Activated CD4-positive, alpha-beta memory T cell treated with anti-CD3 and anti-CD28 coated beads, Interleukin-2, amount 10 ng/mL, durations not matched to agents 7 days and 5 days (primary cell): Measurements from ENCODE around the gene CENPP. TPM values are rescaled to one million over a fixed set of nuclear protein-coding genes. Genes with fewer than 3 reads are reported as not detected.
A peak's percentile ranks its signal among the peaks of the same experiment; 100 is the strongest.
"Not testable (repeated sequence)": the region's sequence is repeated elsewhere in the genome, so short reads cannot be mapped to it uniquely, and the experiment has no call there.

ENCODE experiments used
- CTCF ChIA-PET: fragments of 350-600 bp; sonication (Branson Sonifier 250); formaldehyde crosslinking; loops from one replicate; lab custom pipeline; 2021; ENCODE audit warnings: antibody characterized with exemption, inconsistent platforms; lab: Charles Lee
- POLR2A ChIA-PET: fragments of 350-600 bp; sonication (Branson Sonifier 250); formaldehyde crosslinking; loops from one replicate; lab custom pipeline; 2021; ENCODE audit warnings: antibody characterized with exemption; lab: Charles Lee
- DNase-seq: peaks from one replicate; pipeline ENCODE4 v3.0.0-alpha.2; 2020
- H3K27ac Mint-ChIP-seq: one replicate; pipeline ENCODE4 v1.8.0; 2021; ENCODE audit warnings: mild to moderate bottlenecking, mixed read lengths
- H3K27me3 Mint-ChIP-seq: one replicate; pipeline ENCODE4 v1.8.0; 2021; ENCODE audit warnings: mixed read lengths
- H3K36me3 Mint-ChIP-seq: one replicate; pipeline ENCODE4 v1.8.0; 2021; ENCODE audit warnings: low read depth, mixed read lengths
- H3K4me1 Mint-ChIP-seq: one replicate; pipeline ENCODE4 v1.8.0; 2021; ENCODE audit warnings: mixed read lengths
- H3K4me3 Mint-ChIP-seq: one replicate; pipeline ENCODE4 v1.8.0; 2021; ENCODE audit warnings: mild to moderate bottlenecking, mixed read lengths
- H3K9me3 Mint-ChIP-seq: one replicate; pipeline ENCODE4 v1.8.0; 2021; ENCODE audit warnings: mixed read lengths
- total RNA-seq, 2 experiments: library from RNA; stranded (reverse); gene quantifications; one replicate each; pipeline ENCODE4 v1.2.3, GENCODE V29; 2021

Gene CENPP
- total RNA-seq, 2 experiments from 2014 or later = 18.8 to 22.0 TPM

DNA sequence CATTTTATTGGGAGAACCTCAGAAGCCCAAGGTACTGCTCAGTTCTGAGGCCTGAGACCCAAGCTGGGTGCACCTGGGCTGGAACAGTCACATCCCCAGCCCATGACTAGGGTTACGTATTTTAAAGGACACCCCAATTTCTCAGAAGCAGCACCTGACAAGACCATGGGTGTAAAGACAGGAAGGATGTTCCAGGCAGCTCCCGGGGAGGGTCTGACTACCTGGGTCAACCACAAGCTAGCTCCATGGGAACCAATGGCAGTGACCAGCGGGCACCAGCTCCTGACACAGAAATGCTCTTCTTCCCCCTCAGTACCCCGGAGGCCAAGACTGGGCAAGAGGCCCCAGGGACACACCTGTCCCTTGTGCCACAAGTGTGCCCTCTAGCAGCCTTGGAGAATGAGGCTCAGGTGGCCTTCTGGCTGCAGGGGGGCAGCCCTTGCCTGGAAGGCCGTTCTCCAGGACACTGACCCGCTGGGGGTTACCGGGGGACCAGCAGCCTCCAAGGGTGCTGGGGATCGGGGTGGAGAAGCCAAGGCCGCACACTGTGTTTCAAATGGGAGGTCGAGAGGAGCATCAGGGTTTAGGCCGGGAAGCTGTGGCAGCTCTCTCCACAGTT, 291.6 kb downstream of the CENPP start:
- no peaks in the 10 kb centered on the region for H3K4me1 Mint-ChIP-seq
- peak overlapping the region; percentile 49 for H3K27ac Mint-ChIP-seq
- POLR2A ChIA-PET = no interaction called here
- CTCF ChIA-PET = interaction anchor here (0.6 kb wide), 1 partner anchor 86 kb away, joined by 3 read pairs; no protein-coding TSS in a partner anchor
- no peaks in the 10 kb centered on the region for H3K27me3 Mint-ChIP-seq
- no peak for DNase-seq
- no peaks in the 10 kb centered on the region for H3K9me3 Mint-ChIP-seq
- peaks cover 41% of the 10 kb centered on the region for H3K36me3 Mint-ChIP-seq
- no peak overlapping the region for H3K4me3 Mint-ChIP-seq

DNA sequence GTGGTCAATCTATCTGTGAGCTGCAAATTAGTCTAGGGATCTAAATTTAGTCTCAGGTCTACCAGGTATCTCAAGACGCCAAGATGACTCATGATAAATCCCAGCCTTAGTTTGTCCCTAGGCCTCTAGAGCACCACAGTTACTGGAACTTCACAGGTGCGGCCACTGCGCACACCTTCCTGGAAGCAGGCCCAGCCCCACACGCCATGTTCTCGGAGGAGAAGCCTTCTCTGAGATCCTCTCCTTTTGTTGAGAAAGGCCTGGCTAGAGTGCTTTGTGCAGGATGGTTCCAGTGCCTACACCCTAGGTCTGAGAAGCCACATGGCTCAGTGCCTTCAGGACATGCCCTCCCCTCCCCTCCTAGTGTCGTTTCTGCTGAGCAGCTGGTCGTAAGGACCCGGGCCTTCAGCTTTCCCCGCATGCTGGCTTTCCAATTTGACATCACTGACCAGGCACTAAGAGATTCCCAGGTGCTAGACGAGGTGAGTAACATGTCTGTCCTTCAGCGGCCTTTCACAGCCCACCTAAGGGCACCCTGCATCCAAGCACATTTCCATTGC, 292.3 kb downstream of the CENPP start:
- Mint-ChIP-seq H3K27me3 (no peaks in the 10 kb centered on the region), H3K9me3 (no peaks in the 10 kb centered on the region)
- no peak for DNase-seq

DNA sequence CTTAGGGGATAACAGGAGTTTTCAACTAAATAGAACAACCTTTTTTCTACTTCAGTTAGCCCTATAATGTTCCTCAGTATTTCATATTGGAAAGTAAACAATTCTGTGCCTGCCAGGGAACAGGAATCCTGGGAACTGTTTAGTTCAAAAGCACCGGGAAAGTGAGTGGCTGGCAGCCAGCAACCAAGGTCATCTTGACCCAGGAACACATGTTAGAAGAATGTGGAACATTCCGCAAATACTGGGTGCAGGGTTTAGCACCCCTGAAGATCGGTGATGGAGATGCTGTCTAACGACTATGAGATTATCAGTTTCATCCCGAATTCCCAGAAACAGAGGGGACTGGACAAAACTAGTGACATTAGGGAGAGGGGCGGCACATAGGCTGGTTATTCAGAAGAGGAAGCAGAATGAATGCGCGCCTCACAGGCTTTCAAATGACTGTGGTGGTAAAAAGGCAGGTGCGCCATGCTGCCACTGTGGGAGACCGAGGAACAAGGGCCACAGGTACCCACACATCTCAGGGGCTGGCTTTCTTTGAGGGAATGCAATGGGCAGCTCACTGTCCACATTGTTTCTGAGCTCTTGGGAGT, 293.0 kb downstream of the CENPP start:
- no peaks in the 10 kb centered on the region for H3K9me3 Mint-ChIP-seq
- peaks cover 43% of the 10 kb centered on the region for H3K36me3 Mint-ChIP-seq
- H3K27ac Mint-ChIP-seq = no peak overlapping the region
- POLR2A ChIA-PET = no interaction called here
- DNase-seq = no peak
- CTCF ChIA-PET = no interaction called here
- H3K4me1 Mint-ChIP-seq = no peaks in the 10 kb centered on the region
- no peaks in the 10 kb centered on the region for H3K27me3 Mint-ChIP-seq
- H3K4me3 Mint-ChIP-seq = no peak overlapping the region

More for the DNA sequence above, 292.3 kb downstream of the CENPP start:
- no peak overlapping the region for H3K27ac Mint-ChIP-seq
- peaks cover 39% of the 10 kb centered on the region for H3K36me3 Mint-ChIP-seq
- H3K4me3 Mint-ChIP-seq = no peak overlapping the region
- H3K4me1 Mint-ChIP-seq = no peaks in the 10 kb centered on the region
- POLR2A ChIA-PET = no interaction called here
- CTCF ChIA-PET = no interaction called here

DNA sequence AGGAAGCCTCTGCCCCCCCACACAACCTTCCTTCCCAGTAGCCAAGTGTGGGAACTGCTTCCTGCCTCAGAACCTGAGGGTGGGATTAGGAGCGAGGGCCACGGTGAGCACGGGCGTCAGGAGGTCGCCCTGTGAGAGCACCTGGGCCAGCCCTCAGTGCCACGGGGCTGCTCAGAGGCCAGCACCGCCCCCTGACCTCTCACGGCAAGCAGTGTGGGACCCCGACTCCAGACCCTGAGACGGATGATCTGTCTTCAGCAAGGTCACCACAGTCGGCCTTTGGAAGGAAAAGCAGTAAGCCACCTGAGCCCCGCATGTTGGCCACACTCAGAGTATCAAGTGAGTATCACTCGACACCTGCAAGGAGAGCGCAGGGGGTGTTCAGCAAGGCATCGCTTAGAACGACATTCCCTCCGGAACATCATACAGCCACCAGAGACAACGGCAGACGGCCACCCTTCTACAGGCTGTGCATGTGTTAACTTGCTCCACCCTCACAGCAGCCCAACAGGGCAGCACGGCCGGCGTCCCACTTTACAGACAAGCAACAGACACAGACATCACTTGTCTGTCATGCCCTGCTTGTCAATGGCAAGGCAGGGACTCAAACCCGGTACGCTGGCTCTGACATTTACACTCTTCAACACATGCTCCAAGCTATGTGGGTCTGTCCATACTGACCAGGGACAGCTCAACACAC, 294.0 kb downstream of the CENPP start:
- ChIA-PET CTCF (interaction anchor here (0.9 kb wide), 1 partner anchor 479 kb away, joined by 4 read pairs; no protein-coding TSS in a partner anchor), POLR2A (no interaction called here)
- no peak for DNase-seq
- Mint-ChIP-seq H3K4me1 (no peaks in the 10 kb centered on the region), H3K9me3 (no peaks in the 10 kb centered on the region), H3K36me3 (peaks cover 45% of the 10 kb centered on the region), H3K27me3 (no peaks in the 10 kb centered on the region), H3K27ac (no peak overlapping the region), H3K4me3 (no peak overlapping the region)

DNA sequence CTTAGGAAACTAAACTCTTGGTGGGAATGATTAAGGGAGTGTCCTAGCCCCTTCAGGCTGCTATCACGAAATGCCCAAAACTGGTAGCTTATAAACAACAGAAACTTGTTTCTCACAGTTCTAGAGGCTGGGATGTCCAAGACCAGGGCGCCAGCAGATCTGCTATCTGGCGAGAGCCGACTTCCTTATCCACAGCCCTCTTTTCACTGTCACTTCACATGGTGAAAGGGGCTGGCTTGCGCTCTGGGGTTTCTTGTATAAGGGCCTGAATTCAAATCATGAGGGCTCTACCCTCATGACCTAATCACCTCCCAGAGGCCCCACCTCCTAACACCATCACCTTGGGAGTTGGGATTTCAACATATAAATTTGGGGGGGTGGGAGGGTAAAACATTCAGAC, 295.1 kb downstream of the CENPP start:
- Mint-ChIP-seq H3K27ac (no peak overlapping the region), H3K36me3 (peaks cover 35% of the 10 kb centered on the region), H3K4me1 (no peaks in the 10 kb centered on the region), H3K4me3 (no peak overlapping the region), H3K9me3 (no peaks in the 10 kb centered on the region), H3K27me3 (no peaks in the 10 kb centered on the region)
- no peak for DNase-seq
- CTCF ChIA-PET = interaction anchor here (0.9 to 1.2 kb wide), 2 partner anchors 480 to 482 kb away, joined by 3 to 4 read pairs; no protein-coding TSS in a partner anchor
- POLR2A ChIA-PET = no interaction called here

DNA sequence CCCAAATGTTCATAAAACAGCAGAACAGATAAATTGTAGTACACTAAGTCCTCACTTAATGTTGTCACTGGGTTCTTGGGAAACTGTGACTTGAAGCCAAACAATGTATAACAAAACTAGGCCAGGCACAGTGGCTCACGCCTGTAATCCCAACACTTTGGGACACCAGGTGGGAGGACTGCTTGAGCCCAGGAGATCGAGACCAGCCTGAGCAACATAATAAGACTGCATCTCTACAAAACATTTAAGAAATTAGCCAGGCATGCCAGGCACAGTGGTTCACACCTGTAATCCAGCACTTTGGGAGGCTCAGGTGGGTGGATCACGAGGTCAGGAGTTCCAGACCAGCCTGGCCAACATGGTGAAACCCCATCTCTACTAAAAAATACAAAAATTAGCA, 298.2 kb downstream of the CENPP start:
- H3K36me3 Mint-ChIP-seq = peaks cover 44% of the 10 kb centered on the region
- CTCF ChIA-PET, DNase-seq, H3K4me3 Mint-ChIP-seq, H3K27me3 Mint-ChIP-seq, POLR2A ChIA-PET, H3K4me1 Mint-ChIP-seq, H3K9me3 Mint-ChIP-seq, H3K27ac Mint-ChIP-seq: not testable (repeated sequence)

DNA sequence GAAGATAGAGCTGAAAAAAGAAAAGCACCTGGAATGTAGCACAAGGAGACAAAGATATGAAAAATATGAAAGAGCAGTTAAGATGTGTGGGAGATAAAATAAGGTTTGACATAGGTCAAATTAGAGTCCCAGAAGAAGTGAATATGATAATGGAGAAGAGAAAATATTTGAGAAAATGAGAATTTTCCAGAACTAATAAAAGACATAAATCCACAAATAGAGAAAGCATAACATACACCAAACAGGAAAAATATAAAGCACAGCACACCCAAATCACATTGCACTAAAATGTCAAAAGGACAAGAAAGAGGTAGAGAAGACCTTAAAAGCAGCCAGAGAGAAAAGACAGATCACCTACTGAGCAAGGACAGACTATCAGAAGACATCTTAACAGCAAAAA, 300.7 kb downstream of the CENPP start:
- Mint-ChIP-seq H3K4me1 (peaks cover under 1% of the 10 kb centered on the region), H3K27me3 (no peaks in the 10 kb centered on the region), H3K4me3 (no peak overlapping the region), H3K9me3 (no peaks in the 10 kb centered on the region), H3K36me3 (peaks cover 53% of the 10 kb centered on the region), H3K27ac (no peak overlapping the region)
- no peak for DNase-seq
- POLR2A ChIA-PET = interaction anchor here (1.0 kb wide), 1 partner anchor 8 kb away, joined by 3 read pairs; no protein-coding TSS in a partner anchor
- CTCF ChIA-PET = no interaction called here

DNA sequence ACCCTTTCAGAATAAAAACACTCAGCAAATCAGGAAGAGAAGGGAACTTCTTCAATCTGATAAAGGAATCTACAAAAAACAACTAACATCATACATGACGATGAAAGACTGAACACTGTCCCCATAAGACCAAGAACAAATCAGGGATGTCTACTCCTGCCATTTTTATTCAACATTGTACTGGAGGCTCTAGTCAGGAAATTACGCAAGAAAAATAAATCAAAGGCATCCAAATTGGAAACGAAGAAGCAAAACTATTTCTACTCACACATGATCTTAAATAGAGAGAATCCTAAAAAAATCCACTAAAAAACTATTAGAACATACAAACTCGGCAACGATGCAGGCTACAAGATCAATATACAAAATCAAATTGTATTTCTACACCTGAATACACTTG, 301.9 kb downstream of the CENPP start:
- Mint-ChIP-seq H3K27me3 (no peaks in the 10 kb centered on the region), H3K4me3 (no peak overlapping the region), H3K4me1 (peaks cover 6% of the 10 kb centered on the region), H3K27ac (no peak overlapping the region), H3K9me3 (no peaks in the 10 kb centered on the region), H3K36me3 (peaks cover 55% of the 10 kb centered on the region)
- ChIA-PET CTCF (no interaction called here), POLR2A (no interaction called here)
- DNase-seq = no peak

DNA sequence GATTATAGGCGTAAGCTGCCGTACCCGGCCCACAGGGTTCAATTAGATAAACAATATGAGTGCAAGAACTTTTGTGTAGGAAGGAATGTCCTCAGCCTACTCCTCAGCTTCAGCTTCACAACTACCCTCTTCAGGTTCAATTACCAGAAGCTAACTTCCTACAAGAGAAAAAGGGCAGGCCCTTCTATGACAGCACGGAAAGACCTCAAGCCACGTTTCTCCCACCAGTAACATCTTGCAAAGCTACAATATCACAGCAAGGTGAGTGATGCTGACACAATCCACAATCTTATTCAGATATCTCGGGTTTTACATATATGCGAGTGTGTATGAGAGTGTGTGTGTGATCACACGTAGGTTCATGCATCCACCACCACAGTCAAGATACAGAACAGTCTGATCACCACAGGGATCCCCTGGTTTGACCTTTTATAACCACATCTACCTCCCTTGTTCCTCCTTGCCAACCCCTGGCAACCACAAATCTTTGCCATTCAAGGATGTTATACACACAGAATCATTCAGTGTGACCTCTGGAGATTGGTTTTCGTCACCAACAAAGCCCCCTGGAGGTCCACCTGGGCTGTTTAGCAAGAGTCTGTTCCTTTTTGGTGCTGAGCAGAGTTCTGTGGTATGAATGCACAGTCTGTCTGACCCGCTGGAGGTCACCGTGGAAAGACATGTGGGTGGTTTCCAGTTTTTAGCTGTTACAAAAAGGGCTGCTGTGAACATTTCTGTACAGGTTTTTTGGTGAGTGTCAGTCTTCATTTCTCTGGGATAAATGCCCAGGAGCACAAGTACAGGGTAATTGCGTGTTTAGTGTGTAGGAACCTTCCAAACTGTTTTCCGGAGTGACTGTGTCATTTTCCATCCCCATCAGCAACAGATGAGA, 305.9 kb downstream of the CENPP start:
- DNase-seq = no peak
- Mint-ChIP-seq H3K27me3 (no peaks in the 10 kb centered on the region), H3K9me3 (no peaks in the 10 kb centered on the region), H3K36me3 (peaks cover 56% of the 10 kb centered on the region), H3K27ac (no peak overlapping the region), H3K4me3 (no peak overlapping the region), H3K4me1 (peaks cover 6% of the 10 kb centered on the region)
- ChIA-PET POLR2A (no interaction called here), CTCF (interaction anchor here (1.6 to 2.2 kb wide), 3 partner anchors 159 to 493 kb away, joined by 4 to 7 read pairs (median 7); no protein-coding TSS in a partner anchor)

DNA sequence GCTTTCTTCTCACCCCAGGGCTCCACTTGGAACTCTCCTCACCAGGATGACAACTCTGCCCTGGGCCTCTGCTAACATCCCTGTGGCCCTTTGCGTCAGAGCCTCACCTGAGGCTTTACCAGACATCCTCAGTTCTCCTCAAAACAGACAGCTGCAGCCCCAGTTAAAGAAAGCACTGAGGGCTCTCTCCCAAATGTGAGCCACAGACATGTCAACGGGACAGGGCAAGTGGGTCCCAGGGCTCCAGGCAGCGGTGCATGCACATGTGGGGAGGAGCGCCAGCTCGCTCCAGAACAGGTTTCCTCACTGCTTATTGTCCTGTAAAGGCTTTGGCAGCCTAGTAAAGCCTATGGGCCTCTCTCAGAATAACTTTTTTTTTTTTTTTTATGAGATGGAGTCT, 306.9 kb downstream of the CENPP start:
- Mint-ChIP-seq H3K27ac (no peak overlapping the region), H3K36me3 (peaks cover 57% of the 10 kb centered on the region), H3K4me3 (no peak overlapping the region), H3K9me3 (no peaks in the 10 kb centered on the region), H3K27me3 (no peaks in the 10 kb centered on the region), H3K4me1 (peaks cover 6% of the 10 kb centered on the region)
- ChIA-PET CTCF (interaction anchor here (1.7 to 2.2 kb wide), 2 partner anchors 158 to 492 kb away, joined by 4 to 7 read pairs; no protein-coding TSS in a partner anchor), POLR2A (no interaction called here)
- peak; percentile 11 for DNase-seq

DNA sequence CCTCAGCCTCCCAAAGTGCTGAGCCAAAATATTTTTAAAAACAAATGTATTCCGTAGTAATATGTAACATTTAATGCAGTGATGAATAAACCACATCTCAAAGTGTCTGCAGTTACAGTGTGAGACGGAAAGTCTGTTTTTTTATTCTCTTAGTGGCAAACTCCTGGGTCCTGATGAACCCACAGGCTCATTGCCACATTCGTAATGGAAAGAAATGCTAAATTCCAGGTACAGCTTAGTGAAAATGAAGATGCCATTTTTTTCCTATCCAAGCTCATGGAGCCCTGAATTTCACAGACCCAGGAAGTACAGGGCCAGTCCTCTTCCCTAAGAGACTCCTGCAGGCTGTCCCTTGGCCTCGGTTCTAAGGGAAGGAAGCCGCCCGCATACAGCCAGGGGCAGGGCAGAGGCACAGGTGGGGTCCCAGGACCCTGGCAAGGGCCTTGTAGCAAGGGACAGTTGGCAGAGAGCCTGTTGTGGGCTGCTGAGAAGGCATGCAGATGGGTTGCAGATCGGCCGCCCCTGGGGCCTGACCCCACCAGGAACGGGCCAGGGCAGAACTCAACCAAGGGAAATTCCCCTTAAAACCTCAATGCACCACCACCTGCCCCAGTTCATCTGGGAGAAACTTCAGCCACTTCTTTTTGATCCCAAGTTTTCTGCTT, 308.0 kb downstream of the CENPP start:
- H3K9me3 Mint-ChIP-seq = no peaks in the 10 kb centered on the region
- CTCF ChIA-PET = interaction anchor here (1.1 to 2.2 kb wide), 3 partner anchors 291 to 496 kb away, joined by 4 to 19 read pairs (median 7); no protein-coding TSS in a partner anchor
- peak; percentile 6 for DNase-seq
- H3K4me1 Mint-ChIP-seq = peaks cover 6% of the 10 kb centered on the region
- peaks cover 55% of the 10 kb centered on the region for H3K36me3 Mint-ChIP-seq
- H3K4me3 Mint-ChIP-seq = no peak overlapping the region
- no peaks in the 10 kb centered on the region for H3K27me3 Mint-ChIP-seq
- POLR2A ChIA-PET = interaction anchor here (0.9 to 1.4 kb wide), 2 partner anchors 8 to 309 kb away, joined by 3 to 4 read pairs; partner anchors contain the start of genes CENPP and NOL8
- no peak overlapping the region for H3K27ac Mint-ChIP-seq
